Large intestine (tissue), 3 donors: ENCODE measurements around the gene TP63. TPM values are rescaled to one million over a fixed set of nuclear protein-coding genes. Genes with fewer than 3 reads are reported as not detected.
"Not testable (repeated sequence)": the region's sequence is repeated elsewhere in the genome, so short reads cannot be mapped to it uniquely, and the experiment has no call there.

Experiments
- DNase-seq, 2 donors: peaks; one replicate each; pipeline versions ENCODE4 v3.0.0 to v3.0.0-alpha.2; 2013
- H3K27ac ChIP-seq: one replicate; pipeline ENCODE4 v1.5.1; 2013; ENCODE audit warnings: low read length
- H3K27me3 ChIP-seq: 2 replicates; pipeline ENCODE4 v1.6.1; 2013; ENCODE audit warnings: low read length; ENCODE audit not compliant: control insufficient read depth, insufficient read depth
- H3K36me3 ChIP-seq: 2 replicates; pipeline ENCODE4 v1.6.1; 2013; ENCODE audit warnings: low read length; ENCODE audit not compliant: control insufficient read depth, insufficient read depth
- H3K4me1 ChIP-seq: one replicate; pipeline ENCODE4 v1.6.1; 2013; ENCODE audit warnings: low read length; ENCODE audit not compliant: control insufficient read depth, insufficient read depth
- H3K4me3 ChIP-seq: one replicate; pipeline ENCODE4 v1.5.1; 2013; ENCODE audit warnings: low read length
- H3K9me3 ChIP-seq: one replicate; pipeline ENCODE4 v1.6.1; 2013; ENCODE audit warnings: mild to moderate bottlenecking, low read depth, low read length, moderate library complexity; ENCODE audit not compliant: control insufficient read depth
- WGBS: methylation state at CpG from one replicate; pipeline ENCODE4 v1.1.5; 2013; ENCODE audit warnings: low lambda C conversion rate; ENCODE audit not compliant: insufficient coverage; 5-methylcytosine and 5-hydroxymethylcytosine counted together
- polyA plus RNA-seq: library from polyadenylated mRNA; unstranded; fragments of 120-200 nt; gene quantifications from one replicate; pipeline ENCODE4 v1.2.1, GENCODE V29; 2013

Gene TP63
- polyA plus RNA-seq, 1 donor = 0.07 TPM

- DNase-seq = no peak
- no peaks in the 10 kb centered on the region for H3K9me3 ChIP-seq
- no peaks in the 10 kb centered on the region for H3K27me3 ChIP-seq
- H3K27ac ChIP-seq = no peak overlapping the region
- H3K4me1 ChIP-seq = no peaks in the 10 kb centered on the region
- no peaks in the 10 kb centered on the region for H3K36me3 ChIP-seq
- H3K4me3 ChIP-seq = no peak overlapping the region
- WGBS = no CpG with 5 or more reads among the region's 4 CpGs
These were observed 7.3 kb downstream of the TP63 start for GRCh38 chr3:189638276-189639031.

DNA sequence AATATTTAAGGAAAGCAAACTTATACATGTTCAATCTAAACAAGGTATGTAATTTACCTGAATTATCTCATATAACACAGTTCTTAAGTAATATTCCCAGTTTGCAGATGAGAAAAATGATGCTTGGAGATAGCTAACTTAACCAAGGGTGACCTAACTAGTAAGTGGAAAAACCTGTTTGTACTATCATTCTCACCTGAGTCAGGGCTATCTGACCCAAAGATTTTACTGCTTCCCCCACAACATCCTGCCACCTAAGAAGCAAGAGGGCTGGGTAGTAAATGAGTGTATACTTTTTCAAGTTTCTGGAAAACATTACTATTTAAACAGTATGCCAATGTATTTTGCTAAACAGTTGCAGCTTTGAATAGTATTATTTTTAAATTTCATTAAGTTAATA is 10.6 kb downstream of the TP63 start:
- H3K27me3 ChIP-seq = no peaks in the 10 kb centered on the region
- H3K27ac ChIP-seq = no peak overlapping the region
- H3K4me3 ChIP-seq = no peak overlapping the region
- no peaks in the 10 kb centered on the region for H3K9me3 ChIP-seq
- no peaks in the 10 kb centered on the region for H3K36me3 ChIP-seq
- no peak for DNase-seq
- H3K4me1 ChIP-seq = no peaks in the 10 kb centered on the region

- H3K36me3 ChIP-seq = no peaks in the 10 kb centered on the region
- H3K9me3 ChIP-seq = no peaks in the 10 kb centered on the region
- no peak overlapping the region for H3K27ac ChIP-seq
- H3K4me1 ChIP-seq = no peaks in the 10 kb centered on the region
- H3K4me3 ChIP-seq = no peak overlapping the region
- no peaks in the 10 kb centered on the region for H3K27me3 ChIP-seq
- DNase-seq = no peak
- WGBS = 100% methylated on average over 2 of the region's 8 CpGs
These were observed 15.8 kb downstream of the TP63 start for GRCh38 chr3:189646853-189647542.

DNA sequence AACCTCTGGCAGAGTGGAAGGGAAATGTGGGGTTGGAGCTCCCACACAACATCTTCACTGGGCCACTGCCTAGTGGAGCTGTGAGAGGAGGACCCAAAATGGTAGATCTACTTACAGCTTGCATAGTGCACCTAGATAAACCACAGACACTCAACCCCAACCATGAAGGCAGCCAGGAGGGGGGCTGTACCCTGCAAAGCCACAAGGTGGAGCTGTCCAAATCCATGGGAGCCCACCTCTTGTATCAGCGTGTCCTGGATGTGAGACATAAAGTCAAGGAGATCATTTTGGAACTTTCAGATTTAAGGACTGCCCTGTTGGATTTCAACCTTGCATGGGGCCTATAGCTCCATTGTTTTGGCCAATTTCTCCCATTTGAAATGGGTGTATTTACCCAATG is 20.9 kb downstream of the TP63 start:
- H3K4me3 ChIP-seq = no peak overlapping the region
- WGBS = no CpG with 5 or more reads among the region's 1 CpG
- no peak for DNase-seq

GRCh38 chr3:189655617-189656016 is 24.4 kb downstream of the TP63 start:
- DNase-seq = no peak
- no peak overlapping the region for H3K4me3 ChIP-seq
- H3K4me1 ChIP-seq = no peaks in the 10 kb centered on the region
- no peaks in the 10 kb centered on the region for H3K27me3 ChIP-seq
- H3K27ac ChIP-seq = no peak overlapping the region
- H3K9me3 ChIP-seq = peaks cover 5% of the 10 kb centered on the region
- no peaks in the 10 kb centered on the region for H3K36me3 ChIP-seq

More for the DNA sequence above, 20.9 kb downstream of the TP63 start:
- no peak overlapping the region for H3K27ac ChIP-seq
- H3K36me3 ChIP-seq = no peaks in the 10 kb centered on the region
- H3K9me3 ChIP-seq = peaks cover 5% of the 10 kb centered on the region
- H3K4me1 ChIP-seq = no peaks in the 10 kb centered on the region
- no peaks in the 10 kb centered on the region for H3K27me3 ChIP-seq

DNA sequence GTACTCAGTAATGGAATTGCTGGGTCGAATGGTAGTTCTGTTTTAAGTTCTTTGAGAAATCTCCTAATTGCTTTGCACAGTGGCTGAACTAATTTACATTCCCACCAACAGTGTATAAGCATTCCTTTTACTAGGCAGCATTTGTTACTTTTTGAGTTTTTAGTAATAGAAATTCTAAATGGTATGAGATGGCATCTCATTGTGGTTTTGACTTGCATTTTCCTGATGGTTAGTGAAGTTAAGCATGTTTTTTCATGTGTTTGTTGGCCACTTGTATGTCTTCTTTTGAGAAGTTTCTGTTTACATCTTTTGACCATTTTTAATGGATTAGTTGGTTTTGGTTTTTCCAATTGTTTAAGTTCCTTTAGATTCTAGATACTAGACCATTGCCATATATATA is 28.4 kb downstream of the TP63 start:
- peaks cover 5% of the 10 kb centered on the region for H3K9me3 ChIP-seq
- no peaks in the 10 kb centered on the region for H3K4me1 ChIP-seq
- H3K27me3 ChIP-seq = no peaks in the 10 kb centered on the region
- H3K27ac ChIP-seq = no peak overlapping the region
- no peak overlapping the region for H3K4me3 ChIP-seq
- DNase-seq = no peak
- WGBS = 40% methylated on average over 1 of the region's 1 CpG
- no peaks in the 10 kb centered on the region for H3K36me3 ChIP-seq

- Histone ChIP-seq H3K9me3 (no peaks in the 10 kb centered on the region), H3K27ac (no peak overlapping the region), H3K4me1 (no peaks in the 10 kb centered on the region), H3K36me3 (no peaks in the 10 kb centered on the region), H3K4me3 (no peak overlapping the region), H3K27me3 (no peaks in the 10 kb centered on the region)
- WGBS = 100% methylated on average over 1 of the region's 1 CpG
- no peak for DNase-seq
These were observed 33.1 kb downstream of the TP63 start for GRCh38 chr3:189664311-189664710.

GRCh38 chr3:189672346-189672745 is 41.2 kb downstream of the TP63 start:
- not testable (repeated sequence) for H3K27ac ChIP-seq, H3K4me3 ChIP-seq, H3K9me3 ChIP-seq, H3K27me3 ChIP-seq, DNase-seq, H3K4me1 ChIP-seq, H3K36me3 ChIP-seq
- WGBS = no CpG with 5 or more reads among the region's 3 CpGs

DNA sequence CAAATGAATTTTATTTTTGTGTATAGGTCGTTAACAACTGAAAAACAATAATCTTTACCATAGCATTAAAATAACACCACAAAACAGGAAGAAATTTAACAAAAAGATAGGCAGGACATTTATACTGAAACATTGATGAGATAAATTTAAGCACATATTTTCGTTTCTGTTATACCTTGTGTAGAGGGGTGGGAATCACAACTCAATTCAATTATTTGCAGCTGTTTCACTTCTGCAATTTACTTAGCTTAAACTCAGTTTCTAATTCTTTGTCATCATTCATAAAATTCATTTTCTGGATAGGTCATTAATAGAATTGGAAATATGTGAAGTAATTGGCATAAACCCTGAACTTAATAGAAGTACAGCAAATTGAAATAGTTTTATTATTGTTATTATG is 42.3 kb downstream of the TP63 start:
- no peak overlapping the region for H3K27ac ChIP-seq
- 83% methylated on average over 2 of the region's 2 CpGs for WGBS
- no peaks in the 10 kb centered on the region for H3K36me3 ChIP-seq
- no peaks in the 10 kb centered on the region for H3K4me1 ChIP-seq
- H3K4me3 ChIP-seq = no peak overlapping the region
- H3K27me3 ChIP-seq = no peaks in the 10 kb centered on the region
- no peaks in the 10 kb centered on the region for H3K9me3 ChIP-seq
- no peak for DNase-seq

DNA sequence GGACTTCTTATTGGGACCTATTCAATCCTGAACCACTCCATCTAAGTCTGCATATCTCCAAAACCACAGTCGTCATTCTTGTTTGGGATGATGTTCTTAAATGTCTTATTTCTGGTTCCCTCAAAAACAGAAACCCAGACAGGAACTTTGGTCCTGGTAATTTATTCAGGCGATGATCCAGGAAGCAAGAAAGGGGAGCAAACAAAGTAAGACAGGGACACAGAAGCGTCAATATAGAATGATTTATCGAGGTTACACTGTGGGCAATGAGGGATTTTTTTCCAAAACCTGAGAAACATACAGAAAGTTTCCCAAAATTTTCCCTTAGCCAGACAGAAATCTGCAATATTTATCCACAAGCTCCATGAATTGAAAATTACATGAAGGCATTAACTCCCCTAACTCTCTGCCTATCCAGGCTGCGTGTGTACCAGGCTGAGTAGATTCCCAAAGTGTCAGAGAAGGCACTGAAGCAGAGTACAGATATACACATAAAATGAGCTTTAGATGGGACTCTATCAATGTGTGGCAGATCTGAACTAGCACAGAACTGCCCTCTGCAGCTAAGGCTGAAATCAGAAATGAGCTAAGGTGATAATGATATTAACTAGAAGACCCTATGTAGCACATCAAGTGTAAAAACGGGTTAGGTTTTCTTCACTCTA is 43.2 kb downstream of the TP63 start:
- Histone ChIP-seq H3K4me3 (no peak overlapping the region), H3K27me3 (no peaks in the 10 kb centered on the region), H3K4me1 (no peaks in the 10 kb centered on the region), H3K36me3 (no peaks in the 10 kb centered on the region), H3K27ac (no peak overlapping the region), H3K9me3 (no peaks in the 10 kb centered on the region)
- no peak for DNase-seq
- 57% methylated on average over 2 of the region's 6 CpGs for WGBS
